GM12878 (cell line): Measurements from ENCODE around the gene SLC39A1. TPM values are rescaled to one million over a fixed set of nuclear protein-coding genes. Genes with fewer than 3 reads are reported as not detected.

ENCODE experiments used
- BACH1 ChIP-seq: fragments of 450-650 bp; IDR thresholded peaks from 2 replicates; pipeline ENCODE4 v1.6.1; 2017; ENCODE audit warnings: mild to moderate bottlenecking, borderline replicate concordance
- CBX3 ChIP-seq: fragments of 200-600 bp; sonication (generic); IDR thresholded peaks from 2 replicates; pipeline ENCODE4 v1.6.1; 2016; ENCODE audit warnings: low read depth, borderline replicate concordance
- CEBPZ ChIP-seq: fragments of 150-350 bp; IDR thresholded peaks from 2 replicates; pipeline ENCODE4 v1.6.1; 2016; ENCODE audit warnings: low read depth, low read length
- CTCF ChIP-seq, 3 experiments: IDR thresholded peaks in 2 of 3; conservative IDR thresholded peaks in 1 of 3; 2 replicates each; pipeline ENCODE4 v1.5.1; 2011; ENCODE audit warnings: low read depth in 3 of 3, low read length in 3 of 3, mild to moderate bottlenecking in 3 of 3, control low read depth in 2 of 3, moderate library complexity in 2 of 3, inconsistent platforms in 1 of 3, mixed read lengths in 1 of 3; ENCODE audit not compliant: control insufficient read depth in 2 of 3, insufficient read depth in 1 of 3; ENCODE audit errors: extremely low read depth in 1 of 3
- FOS ChIP-seq: IDR thresholded peaks from 3 replicates; pipeline ENCODE4 v1.6.1; 2011; ENCODE audit warnings: borderline replicate concordance; ENCODE audit not compliant: insufficient read length; ENCODE audit errors: extremely low read depth
- IRF4 ChIP-seq: IDR thresholded peaks from 2 replicates; pipeline ENCODE4 v1.6.1; 2011; ENCODE audit warnings: low read depth, low read length
- MXI1 ChIP-seq: fragments of 150-350 bp; IDR thresholded peaks from 2 replicates; pipeline ENCODE4 v1.6.1; 2011; ENCODE audit warnings: low read depth, mild to moderate bottlenecking, inconsistent platforms, low read length, improper control_type of control experiment
- NFYB ChIP-seq: IDR thresholded peaks from 2 replicates; pipeline ENCODE4 v1.6.1; 2011; ENCODE audit warnings: low read depth, mild to moderate bottlenecking, low read length, improper control_type of control experiment, moderate library complexity; ENCODE audit not compliant: insufficient read depth
- NKRF ChIP-seq: fragments of 450-650 bp; conservative IDR thresholded peaks from 2 replicates; pipeline ENCODE4 v1.6.1; 2017; ENCODE audit warnings: mild to moderate bottlenecking, moderate library complexity
- PML ChIP-seq: IDR thresholded peaks from 2 replicates; pipeline ENCODE4 v1.6.1; 2012; ENCODE audit warnings: low read length, inconsistent platforms
- POLR2AphosphoS5 ChIP-seq: IDR thresholded peaks from 2 replicates; pipeline ENCODE4 v1.6.1; 2011; ENCODE audit warnings: mild to moderate bottlenecking, low read length, inconsistent platforms
- SMAD1 ChIP-seq: fragments of 450-650 bp; IDR thresholded peaks from 2 replicates; pipeline ENCODE4 v1.6.1; 2018; ENCODE audit warnings: mild to moderate bottlenecking, low read depth; ENCODE audit not compliant: partially characterized antibody
- SUPT20H ChIP-seq: IDR thresholded peaks from 2 replicates; pipeline ENCODE4 v1.6.1; 2011; ENCODE audit warnings: low read depth, mild to moderate bottlenecking, low read length, moderate library complexity, borderline replicate concordance; ENCODE audit not compliant: control insufficient read depth
- SUZ12 ChIP-seq: fragments of 200-600 bp; sonication (generic); IDR thresholded peaks from one replicate; pipeline ENCODE4 v1.6.1; 2018; ENCODE audit warnings: antibody characterized with exemption, mild to moderate bottlenecking; ENCODE audit not compliant: unreplicated experiment
- TBL1XR1 ChIP-seq: IDR thresholded peaks from 2 replicates; pipeline ENCODE4 v1.6.1; 2012; ENCODE audit warnings: low read depth, low read length, improper control_type of control experiment
- YY1 ChIP-seq: IDR thresholded peaks from 2 replicates; pipeline ENCODE4 v1.6.1; 2011; ENCODE audit warnings: low read depth, mild to moderate bottlenecking, low read length
- ZBTB33 ChIP-seq: fragments of 450-650 bp; IDR thresholded peaks from 2 replicates; pipeline ENCODE4 v1.6.1; 2017; ENCODE audit warnings: mild to moderate bottlenecking
- ZNF622 ChIP-seq: fragments of 450-650 bp; IDR thresholded peaks from 2 replicates; pipeline ENCODE4 v1.6.1; 2017; ENCODE audit warnings: mild to moderate bottlenecking, inconsistent platforms
- polyA plus RNA-seq, 11 experiments: library from polyadenylated mRNA; depleted of rRNA in 4 of 11; unstranded in 6 of 11; stranded (reverse) in 5 of 11; fragments of >200 nt; fragmentation: Nextera tagmentation in 4 of 11; fragmentation: Illumina TruSeq in 1 of 11; extraction: Ambion mirVana in 4 of 11; extraction: Trizol in 1 of 11; gene quantifications; 1 replicate in 1 of 11; 2 replicates in 10 of 11; pipeline versions ENCODE4 v1.2.1 to v1.2.3, GENCODE V29; 2011 to 2016; ENCODE audit warnings: inconsistent platforms in 2 of 11, missing spikeins in 2 of 11, low read depth in 1 of 11
- total RNA-seq, 4 experiments: library from RNA; depleted of rRNA in 3 of 4; stranded (reverse); fragments of >200 nt in 3 of 4; fragmentation: Illumina TruSeq in 1 of 4; extraction: Trizol in 1 of 4; gene quantifications; 2 replicates each; pipeline versions ENCODE4 v1.2.1 to v1.2.3, GENCODE V29; 2013 to 2021

The SLC39A1 gene
- total and polyA plus RNA-seq, 10 of the 15 experiments (the other 5 are each of a cell fraction or from before 2014, with no cell fraction given) = 8.8 to 98.6 (median 72.4) TPM

- peak; percentile 91; the same call in 1 of the 2 replicates for TF ChIP-seq MXI1
- peak; percentile 92 for TF ChIP-seq NKRF
- peak; percentile 36; the same call in 1 of the 2 replicates for TF ChIP-seq YY1
- TF ChIP-seq POLR2AphosphoS5 = peak; percentile 63
- TF ChIP-seq CTCF (IDR thresholded peaks at IDR 0.05 in 2 of 3, conservative IDR thresholded peaks at IDR 0.05 in 1 of 3; ENCODE audit: control insufficient read depth in 2 of 3, extremely low read depth in 1 of 3, insufficient read depth in 1 of 3, low read depth in 3 of 3, low read length in 3 of 3) = no peak
- TF ChIP-seq ZBTB33 = no peak
- peak; percentile 88 for TF ChIP-seq IRF4
- peak; percentile 81 for TF ChIP-seq TBL1XR1
- no peak for TF ChIP-seq CEBPZ
- no peak for TF ChIP-seq ZNF622
- TF ChIP-seq PML = 0 out of 2 replicates have a peak, but pooled peaks have one; percentile 59
- no peak for TF ChIP-seq SUZ12
- TF ChIP-seq SUPT20H = no peak
- TF ChIP-seq CBX3 = no peak
- TF ChIP-seq FOS = no peak
- no peak for TF ChIP-seq SMAD1
- TF ChIP-seq NFYB = no peak
- TF ChIP-seq BACH1 = peak; percentile 84
These were observed 17.3 kb downstream of the SLC39A1 start (continued) for GRCh38 chr1:153945795-153946621.
